Parathyroid adenoma (tissue), 2 donors: ENCODE data around the gene PADI3.

ENCODE experiments used
- H2AFZ ChIP-seq: fragments of 300-600 bp; sonication (generic); one replicate; pipeline ENCODE4 v1.7.0; 2017; ENCODE audit warnings: antibody characterized with exemption, mild to moderate bottlenecking
- H3K27ac ChIP-seq: fragments of 300-600 bp; sonication (generic); one replicate; pipeline ENCODE4 v1.7.0; 2017
- H3K27me3 ChIP-seq: fragments of 300-600 bp; sonication (generic); one replicate; pipeline ENCODE4 v1.7.0; 2017; ENCODE audit warnings: low read length; ENCODE audit not compliant: control insufficient read depth, insufficient read depth
- H3K36me3 ChIP-seq: fragments of 300-600 bp; sonication (generic); one replicate; pipeline ENCODE4 v1.7.0; 2017; ENCODE audit warnings: low read length; ENCODE audit not compliant: control insufficient read depth, insufficient read depth
- H3K4me1 ChIP-seq: fragments of 300-600 bp; sonication (generic); one replicate; pipeline ENCODE4 v1.7.0; 2017; ENCODE audit warnings: control low read depth
- H3K4me2 ChIP-seq: fragments of 300-600 bp; sonication (generic); one replicate; pipeline ENCODE4 v1.7.0; 2017; ENCODE audit warnings: low read length
- H3K4me3 ChIP-seq: fragments of 300-600 bp; sonication (generic); one replicate; pipeline ENCODE4 v1.7.0; 2017; ENCODE audit warnings: low read depth, low read length
- H3K79me2 ChIP-seq: fragments of 300-600 bp; sonication (generic); one replicate; pipeline ENCODE4 v1.7.0; 2017; ENCODE audit warnings: control low read depth
- H3K9ac ChIP-seq: fragments of 300-600 bp; sonication (generic); one replicate; pipeline ENCODE4 v1.7.0; 2017; ENCODE audit warnings: mild to moderate bottlenecking
- H3K9me3 ChIP-seq: fragments of 300-600 bp; sonication (generic); one replicate; pipeline ENCODE4 v1.7.0; 2017; ENCODE audit warnings: low read length; ENCODE audit not compliant: control insufficient read depth
- TF ChIP-seq, protein P1 (sequence below): fragments of 300-600 bp; sonication (generic); IDR thresholded peaks from one replicate; pipeline ENCODE4 v1.7.0; 2017; ENCODE audit warnings: antibody characterized with exemption, mild to moderate bottlenecking
- donor health status: primary hyperparathyroidism.

PADI3 gene

DNA sequence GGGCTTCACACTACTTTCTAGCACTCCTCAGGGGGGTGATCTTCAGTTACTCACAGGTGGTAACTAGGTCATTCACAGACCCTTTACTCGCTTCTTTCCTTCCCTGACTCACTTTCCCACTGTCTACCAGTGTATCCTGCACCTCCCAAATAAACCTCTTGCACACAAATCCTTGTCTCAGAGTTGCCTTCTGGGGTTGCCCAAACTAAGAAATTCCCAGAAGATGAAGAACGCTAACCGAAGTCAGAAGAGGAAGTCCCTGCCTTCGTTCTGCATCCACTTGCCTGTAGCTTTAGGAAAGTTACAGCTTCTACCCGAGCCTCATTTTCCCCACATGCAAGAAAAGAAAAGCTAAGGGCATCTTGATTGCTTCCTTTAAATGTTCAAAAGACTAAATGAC, 47.2 kb downstream of the PADI3 start:
- no peak overlapping the region for H3K27ac ChIP-seq
- H2AFZ ChIP-seq = no peak overlapping the region
- no peaks in the 10 kb centered on the region for H3K27me3 ChIP-seq
- TF ChIP-seq, protein P1, sequence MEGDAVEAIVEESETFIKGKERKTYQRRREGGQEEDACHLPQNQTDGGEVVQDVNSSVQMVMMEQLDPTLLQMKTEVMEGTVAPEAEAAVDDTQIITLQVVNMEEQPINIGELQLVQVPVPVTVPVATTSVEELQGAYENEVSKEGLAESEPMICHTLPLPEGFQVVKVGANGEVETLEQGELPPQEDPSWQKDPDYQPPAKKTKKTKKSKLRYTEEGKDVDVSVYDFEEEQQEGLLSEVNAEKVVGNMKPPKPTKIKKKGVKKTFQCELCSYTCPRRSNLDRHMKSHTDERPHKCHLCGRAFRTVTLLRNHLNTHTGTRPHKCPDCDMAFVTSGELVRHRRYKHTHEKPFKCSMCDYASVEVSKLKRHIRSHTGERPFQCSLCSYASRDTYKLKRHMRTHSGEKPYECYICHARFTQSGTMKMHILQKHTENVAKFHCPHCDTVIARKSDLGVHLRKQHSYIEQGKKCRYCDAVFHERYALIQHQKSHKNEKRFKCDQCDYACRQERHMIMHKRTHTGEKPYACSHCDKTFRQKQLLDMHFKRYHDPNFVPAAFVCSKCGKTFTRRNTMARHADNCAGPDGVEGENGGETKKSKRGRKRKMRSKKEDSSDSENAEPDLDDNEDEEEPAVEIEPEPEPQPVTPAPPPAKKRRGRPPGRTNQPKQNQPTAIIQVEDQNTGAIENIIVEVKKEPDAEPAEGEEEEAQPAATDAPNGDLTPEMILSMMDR = no peak
- H3K79me2 ChIP-seq = no peaks in the 10 kb centered on the region
- H3K4me1 ChIP-seq = no peaks in the 10 kb centered on the region
- no peaks in the 10 kb centered on the region for H3K36me3 ChIP-seq
- no peak overlapping the region for H3K4me3 ChIP-seq
- H3K9me3 ChIP-seq = no peaks in the 10 kb centered on the region
- no peak overlapping the region for H3K9ac ChIP-seq
- H3K4me2 ChIP-seq = no peak overlapping the region

- Histone ChIP-seq H3K4me1 (no peaks in the 10 kb centered on the region), H3K27me3 (no peaks in the 10 kb centered on the region), H3K27ac (no peak overlapping the region), H2AFZ (no peak overlapping the region), H3K4me2 (no peak overlapping the region), H3K36me3 (no peaks in the 10 kb centered on the region), H3K79me2 (no peaks in the 10 kb centered on the region), H3K9me3 (no peaks in the 10 kb centered on the region), H3K4me3 (no peak overlapping the region), H3K9ac (no peak overlapping the region)
- TF ChIP-seq, protein P1 = no peak
Measured at GRCh38 chr1:17297991-17298390, 49.1 kb downstream of the PADI3 start.

- H3K9me3 ChIP-seq = no peaks in the 10 kb centered on the region
- no peak overlapping the region for H2AFZ ChIP-seq
- H3K4me3 ChIP-seq = no peak overlapping the region
- no peak overlapping the region for H3K9ac ChIP-seq
- H3K4me2 ChIP-seq = no peak overlapping the region
- no peaks in the 10 kb centered on the region for H3K27me3 ChIP-seq
- no peaks in the 10 kb centered on the region for H3K4me1 ChIP-seq
- no peak overlapping the region for H3K27ac ChIP-seq
- H3K79me2 ChIP-seq = no peaks in the 10 kb centered on the region
- no peaks in the 10 kb centered on the region for H3K36me3 ChIP-seq
- TF ChIP-seq, protein P1 = no peak
Measured at GRCh38 chr1:17301767-17302166, 52.9 kb downstream of the PADI3 start.

GRCh38 chr1:17304151-17304825, 55.4 kb downstream of the PADI3 start:
- no peaks in the 10 kb centered on the region for H3K79me2 ChIP-seq
- no peak overlapping the region for H3K9ac ChIP-seq
- no peak overlapping the region for H2AFZ ChIP-seq
- H3K4me2 ChIP-seq = no peak overlapping the region
- TF ChIP-seq, protein P1 = no peak
- H3K4me3 ChIP-seq = no peak overlapping the region
- no peak overlapping the region for H3K27ac ChIP-seq
- no peaks in the 10 kb centered on the region for H3K36me3 ChIP-seq
- no peaks in the 10 kb centered on the region for H3K27me3 ChIP-seq
- no peaks in the 10 kb centered on the region for H3K9me3 ChIP-seq
- no peaks in the 10 kb centered on the region for H3K4me1 ChIP-seq

DNA sequence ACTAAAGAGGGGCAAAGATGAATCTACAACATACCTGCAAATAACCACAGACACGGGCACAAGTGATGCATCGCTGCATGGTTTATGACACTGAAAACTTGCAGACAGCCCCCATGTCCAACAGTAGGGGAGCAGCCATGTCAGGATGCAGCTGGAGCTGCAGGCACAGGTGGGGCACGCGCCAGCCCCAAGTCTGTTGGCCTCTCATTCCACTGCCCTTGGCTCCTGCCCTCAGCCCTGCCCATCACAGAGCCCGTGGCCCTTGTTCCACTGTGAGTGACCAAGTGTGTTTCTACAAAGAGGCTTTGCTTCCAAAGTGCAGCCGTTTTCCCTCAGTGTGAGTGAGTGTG, 55.9 kb downstream of the PADI3 start:
- Histone ChIP-seq H3K27ac (no peak overlapping the region), H3K36me3 (no peaks in the 10 kb centered on the region), H3K4me2 (no peak overlapping the region)

More for the DNA sequence above, 55.9 kb downstream of the PADI3 start:
- H3K9ac ChIP-seq = no peak overlapping the region
- H2AFZ ChIP-seq = no peak overlapping the region
- H3K9me3 ChIP-seq = no peaks in the 10 kb centered on the region
- no peaks in the 10 kb centered on the region for H3K4me1 ChIP-seq
- H3K4me3 ChIP-seq = no peak overlapping the region
- H3K27me3 ChIP-seq = no peaks in the 10 kb centered on the region
- H3K79me2 ChIP-seq = no peaks in the 10 kb centered on the region
- TF ChIP-seq, protein P1 = no peak
